ENCODE results near the gene ERMN.
"Not testable (repeated sequence)": the region's sequence is repeated elsewhere in the genome, so short reads cannot be mapped to it uniquely, and the experiment has no call there.

ERMN gene

GRCh38 chr2:157325786-157326185, at the start of gene ERMN:
Gene ERMN, minus strand, starts transcription at chr2:157325824. Its CDS starts 182 bp downstream, at chr2:157325642.
- DNase-seq: peak in 39 of 58 donors; percentile 3 to 92 (median 44)

DNA sequence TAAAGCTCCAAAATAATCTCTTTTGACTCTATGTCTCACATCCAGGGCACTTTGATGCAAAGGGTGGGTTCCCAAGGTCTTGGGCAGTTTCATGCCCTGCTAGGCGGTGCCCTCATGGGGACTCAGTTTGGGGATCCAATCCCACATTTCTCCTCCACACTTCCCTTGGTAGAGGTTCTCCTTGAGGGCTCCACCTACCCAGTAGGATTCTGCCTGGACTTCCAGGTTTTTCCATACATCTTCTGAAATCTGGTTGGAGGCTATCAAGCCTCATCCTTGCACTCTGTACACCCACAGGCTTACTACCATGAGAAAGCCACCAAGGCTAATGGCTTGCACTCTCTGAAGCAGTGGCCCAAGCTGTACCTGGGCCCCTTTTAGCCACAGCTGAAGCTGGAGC, 49.8 kb upstream of the ERMN start:
- DNase-seq: no peak

DNA sequence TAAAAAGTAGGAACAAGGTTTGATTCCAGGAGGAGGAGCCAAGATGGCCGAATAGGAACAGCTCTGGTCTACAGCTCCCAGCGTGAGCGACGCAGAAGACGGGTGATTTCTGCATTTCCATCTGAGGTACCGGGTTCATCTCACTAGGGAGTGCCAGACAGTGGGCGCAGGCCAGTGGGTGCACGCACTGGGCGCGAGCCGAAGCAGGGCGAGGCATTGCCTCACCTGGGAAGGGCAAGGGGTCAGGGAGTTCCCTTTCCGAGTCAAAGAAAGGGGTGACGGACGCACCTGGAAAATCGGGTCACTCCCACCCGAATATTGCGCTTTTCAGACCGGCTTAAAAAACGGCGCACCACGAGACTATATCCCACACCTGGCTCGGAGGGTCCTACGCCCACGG, 42.9 kb upstream of the ERMN start:
- not testable (repeated sequence) for DNase-seq

DNA sequence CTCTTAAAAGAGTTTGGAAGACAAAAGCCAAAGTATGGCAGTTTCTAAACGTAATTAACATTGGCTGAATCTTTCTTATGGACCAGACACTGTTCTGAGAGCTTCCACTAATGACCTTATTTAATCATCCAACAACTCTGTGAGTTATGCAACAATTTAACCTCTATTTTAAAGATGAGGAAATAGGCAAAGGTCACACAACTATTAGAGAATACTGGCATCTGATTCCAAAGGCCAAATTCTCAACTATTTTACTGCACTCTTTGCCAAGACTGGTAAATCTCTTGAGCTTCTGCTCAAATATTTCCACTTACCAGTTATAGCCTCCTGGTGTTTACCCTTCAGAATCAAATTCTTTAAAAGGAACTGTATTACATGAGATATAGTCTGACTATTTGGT, 42.1 kb upstream of the ERMN start:
- DNase-seq: no peak

DNA sequence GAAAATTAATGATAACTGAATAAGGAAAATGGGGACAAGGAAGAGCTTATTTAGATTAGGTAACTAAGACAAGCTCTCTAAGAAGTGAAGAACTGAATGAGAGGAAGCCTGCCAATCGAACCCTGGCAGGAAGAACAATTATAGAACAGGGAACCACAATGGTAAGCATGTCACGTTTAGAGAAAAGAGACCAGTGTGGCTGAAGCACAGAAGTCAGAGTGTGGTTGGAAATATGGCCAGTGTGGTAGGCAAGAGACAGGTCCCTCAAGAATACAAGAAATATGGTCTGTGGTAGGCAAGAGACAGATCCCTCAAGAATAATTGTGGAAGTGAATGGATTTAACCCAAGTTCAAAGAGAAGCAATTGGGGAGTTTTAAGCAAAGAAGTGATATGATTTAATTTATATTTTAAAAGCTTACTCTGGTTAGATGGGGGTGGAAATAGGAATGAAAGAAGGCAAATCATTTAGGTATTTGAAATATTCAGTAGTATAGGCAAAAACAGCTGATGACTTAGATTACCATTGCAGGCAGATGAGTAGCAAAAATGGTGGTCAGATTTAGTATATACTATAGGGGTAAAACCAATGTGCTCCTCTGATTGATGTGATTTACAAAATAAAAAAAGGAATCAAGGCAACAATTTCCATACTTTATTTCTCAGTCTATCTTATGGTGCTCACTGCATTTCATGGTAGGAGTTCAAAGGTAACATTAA, 38.8 kb upstream of the ERMN start:
- no peak for DNase-seq

DNA sequence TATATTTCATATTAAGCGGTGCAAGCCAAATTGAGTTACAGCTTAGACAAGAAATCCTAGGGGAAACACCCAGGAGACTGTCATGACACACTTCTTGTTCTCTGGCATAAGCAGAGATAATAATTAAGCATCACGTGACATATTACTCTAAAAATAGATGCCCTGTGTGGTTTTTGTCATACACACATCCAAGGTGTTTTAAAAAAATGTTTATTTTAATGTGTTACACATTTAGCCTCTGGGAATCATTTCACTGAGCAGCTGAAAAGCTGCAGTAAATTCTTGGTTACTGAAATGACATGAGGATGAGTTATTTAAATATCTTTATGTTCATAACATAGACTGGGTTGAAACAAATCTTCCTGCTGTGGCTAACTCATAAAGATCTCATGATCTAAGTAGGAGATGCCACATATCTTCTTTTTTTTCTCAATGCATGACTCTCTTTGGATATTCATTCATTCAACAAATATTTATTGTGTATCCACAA, 38.0 kb upstream of the ERMN start:
- DNase-seq: no peak

DNA sequence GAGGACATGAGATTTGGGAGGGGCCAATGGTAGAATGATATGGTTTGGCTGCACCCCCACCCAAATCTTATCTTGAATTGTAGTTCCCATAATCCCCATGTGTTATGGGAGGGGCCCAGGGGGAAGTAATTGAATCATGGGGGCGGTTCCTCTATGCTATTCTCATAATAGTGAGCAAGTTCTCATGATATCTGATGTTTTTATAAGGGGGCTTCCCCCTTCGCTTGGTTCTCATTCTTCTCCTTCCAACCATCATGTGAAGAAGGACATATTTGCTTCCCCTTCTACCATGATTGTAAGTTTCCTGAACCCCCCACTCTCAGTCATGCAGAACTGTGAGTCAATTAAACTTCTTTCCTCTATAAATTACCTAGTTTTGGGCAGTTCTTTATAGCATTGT, 37.0 kb upstream of the ERMN start:
- DNase-seq: no peak

DNA sequence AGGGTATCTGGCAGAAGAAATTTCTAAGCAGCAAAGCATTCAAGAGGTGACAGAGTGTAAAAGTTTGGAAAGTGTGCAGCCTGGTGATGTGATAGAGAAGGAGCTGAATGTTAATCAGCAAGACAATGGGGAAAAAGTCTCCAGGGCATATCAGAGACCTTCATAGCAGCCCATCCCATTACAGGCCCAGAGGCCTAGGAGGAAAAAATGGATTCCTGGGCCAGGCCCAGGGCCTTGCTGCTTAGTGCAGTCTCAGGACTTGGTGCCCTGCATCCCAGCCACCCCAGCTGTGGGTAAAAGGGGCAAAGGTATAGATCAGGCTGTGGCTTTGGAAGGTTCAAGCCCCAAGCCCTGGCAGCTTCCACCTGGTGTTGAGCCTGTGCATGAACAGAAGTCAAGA, 35.9 kb upstream of the ERMN start:
- no peak for DNase-seq

DNA sequence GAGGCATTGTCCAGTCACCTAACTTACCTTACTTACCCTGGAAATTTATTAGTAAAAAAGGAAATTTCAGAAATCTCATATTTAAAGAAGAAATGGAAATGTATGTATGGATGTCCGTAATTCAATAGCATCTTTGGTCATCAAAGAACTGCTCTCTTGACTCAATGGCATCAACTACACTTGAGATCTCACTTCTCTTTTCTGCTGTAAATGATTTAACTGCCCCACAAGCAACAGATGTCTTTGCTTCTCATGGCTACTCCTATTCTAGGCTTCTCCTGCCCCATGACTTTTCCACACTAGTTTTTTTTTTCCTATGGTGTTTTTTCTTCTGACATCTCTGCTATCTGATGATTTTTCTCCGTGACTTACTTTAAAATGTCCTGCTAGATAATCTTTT, 34.0 kb upstream of the ERMN start:
- no peak for DNase-seq

GRCh38 chr2:157355618-157356017, 30.0 kb upstream of the ERMN start:
- no peak for DNase-seq

DNA sequence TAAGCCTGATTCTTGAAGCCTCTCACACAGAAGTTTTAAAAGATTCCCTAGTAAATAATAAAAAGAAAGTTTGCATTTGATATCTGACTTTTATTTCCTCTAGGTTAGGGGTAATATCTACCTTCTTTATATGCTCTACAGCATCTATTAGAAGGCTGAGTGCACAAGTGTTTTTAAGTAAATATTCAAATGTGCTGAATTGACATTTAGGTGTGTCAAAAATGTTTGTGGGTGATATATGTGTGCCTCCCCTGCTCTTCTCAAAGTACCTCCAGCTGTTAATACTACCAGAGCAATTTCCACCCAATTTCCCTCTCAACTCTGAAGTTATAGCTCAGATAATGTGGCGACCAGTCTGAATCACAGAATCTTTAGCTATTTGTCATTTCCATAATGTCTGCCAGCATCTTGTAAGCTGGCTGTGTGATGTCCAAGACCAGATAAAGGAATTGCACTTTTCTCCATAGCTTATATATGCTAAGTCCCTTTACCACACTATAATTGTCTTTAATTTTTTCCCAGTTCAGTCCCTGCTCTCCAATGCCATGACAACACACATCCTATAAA, 24.4 kb upstream of the ERMN start:
- no peak for DNase-seq

DNA sequence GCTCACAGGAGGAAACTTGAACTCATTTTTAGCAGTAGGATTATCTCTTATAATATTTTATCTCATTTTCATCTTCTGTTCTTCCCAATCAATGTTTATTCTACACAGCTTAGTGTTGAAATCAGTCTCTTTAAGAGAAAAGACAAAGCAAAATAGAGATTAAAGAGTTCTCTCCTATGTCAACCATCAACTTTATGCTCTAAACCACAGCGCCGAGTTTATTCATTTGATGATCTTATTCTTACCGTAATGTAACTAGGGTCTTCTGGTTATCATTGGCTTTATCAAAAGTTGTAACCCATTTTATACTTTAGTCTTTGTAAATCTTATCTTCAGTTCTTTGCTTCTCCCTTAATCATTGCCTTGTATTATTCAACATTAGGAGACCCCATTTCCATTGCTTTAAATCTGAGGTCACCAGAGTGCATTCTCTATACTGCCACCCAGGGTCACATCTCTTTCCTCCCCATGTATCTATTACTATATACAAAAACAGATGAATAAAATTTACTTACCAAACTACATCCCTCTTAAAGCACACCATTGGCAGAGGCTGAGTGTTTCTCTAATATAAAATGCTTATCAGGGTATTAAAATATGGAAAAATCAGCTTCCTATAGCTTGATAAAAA, 22.8 kb upstream of the ERMN start:
- no peak for DNase-seq

DNA sequence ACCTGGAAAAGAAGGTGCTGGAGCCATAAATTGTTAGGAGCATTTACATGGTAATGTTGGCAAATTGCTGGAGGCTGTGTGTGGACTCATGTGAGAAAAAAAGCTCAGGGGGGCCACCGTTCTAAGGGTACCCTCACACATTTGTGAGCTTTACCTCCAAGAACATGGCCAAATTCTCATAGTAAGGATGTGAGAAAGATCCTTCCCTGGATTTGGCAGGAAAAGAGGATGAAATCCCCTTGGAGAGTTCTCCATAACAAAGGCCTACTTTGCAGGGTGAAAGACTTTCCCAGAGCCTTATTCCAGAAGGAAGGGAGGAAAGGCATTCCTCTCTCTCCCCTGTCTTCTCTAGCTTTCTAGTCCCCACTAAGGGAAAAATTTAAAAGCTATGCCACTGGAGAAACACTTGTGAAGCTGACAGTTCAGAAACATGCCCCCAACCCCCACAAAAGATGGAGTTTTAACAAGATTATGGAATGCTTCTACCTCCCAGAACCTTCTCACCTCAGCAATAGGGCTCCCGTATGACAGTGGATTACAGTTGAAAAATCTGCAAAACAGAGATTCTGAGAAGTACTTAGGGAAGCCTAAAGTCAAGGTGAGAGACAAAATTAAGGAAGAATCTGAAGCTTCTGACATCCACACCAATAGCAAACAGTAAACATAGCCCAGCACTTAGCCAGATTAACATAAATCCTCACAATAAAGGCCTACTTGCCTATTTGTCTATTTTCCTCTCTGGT, 20.2 kb upstream of the ERMN start:
- no peak for DNase-seq

- DNase-seq: not testable (repeated sequence)
Observed at GRCh38 chr2:157341381-157341780, 15.8 kb upstream of the ERMN start.

GRCh38 chr2:157339965-157340655, 14.5 kb upstream of the ERMN start:
- no peak for DNase-seq

- no peak for DNase-seq
Observed at GRCh38 chr2:157337978-157338377, 12.4 kb upstream of the ERMN start.

DNA sequence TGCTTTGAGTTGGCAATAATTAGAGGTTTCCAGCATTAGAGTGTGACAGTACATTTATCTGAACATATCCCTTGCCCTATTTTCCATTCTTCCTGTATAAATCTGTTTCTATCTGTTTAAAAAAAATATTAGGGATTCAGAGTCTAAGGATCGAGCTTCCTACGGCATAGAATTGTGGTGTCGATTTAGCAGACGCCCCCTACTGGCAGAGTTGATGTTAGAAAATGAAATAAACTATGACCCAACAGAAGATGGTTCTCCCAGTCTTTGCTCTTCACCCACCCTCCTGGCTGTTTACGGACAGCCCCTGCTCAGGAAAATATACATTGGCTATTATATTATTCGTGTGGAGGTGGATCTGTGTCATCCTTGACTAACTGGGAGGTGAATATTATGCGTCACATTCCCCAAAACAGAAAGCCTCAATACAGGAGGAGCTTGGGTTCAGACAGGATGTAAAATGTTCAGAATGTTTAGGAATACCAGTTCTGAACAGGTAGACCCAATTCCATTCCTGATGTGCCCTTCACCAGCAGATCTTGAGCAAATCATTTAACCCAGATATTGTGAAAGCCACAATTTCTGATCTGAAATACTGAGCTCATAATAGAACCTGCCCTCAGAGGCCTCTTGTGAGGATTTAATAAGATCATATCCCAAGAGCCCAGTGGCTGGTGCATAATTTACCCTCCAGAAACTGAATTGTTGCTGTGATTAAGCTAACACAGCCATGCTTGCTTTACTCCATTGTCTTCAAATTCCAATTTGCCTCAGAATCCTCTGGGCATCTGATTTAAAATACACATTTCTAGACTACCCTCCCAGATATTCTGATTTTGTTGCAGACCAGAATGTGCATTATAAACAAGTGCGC, 10.8 kb upstream of the ERMN start:
- peak in 8 of 58 donors; percentile 3 to 31 (median 16) for DNase-seq

- no peak for DNase-seq
Observed at GRCh38 chr2:157334797-157335196, 9.2 kb upstream of the ERMN start.

DNA sequence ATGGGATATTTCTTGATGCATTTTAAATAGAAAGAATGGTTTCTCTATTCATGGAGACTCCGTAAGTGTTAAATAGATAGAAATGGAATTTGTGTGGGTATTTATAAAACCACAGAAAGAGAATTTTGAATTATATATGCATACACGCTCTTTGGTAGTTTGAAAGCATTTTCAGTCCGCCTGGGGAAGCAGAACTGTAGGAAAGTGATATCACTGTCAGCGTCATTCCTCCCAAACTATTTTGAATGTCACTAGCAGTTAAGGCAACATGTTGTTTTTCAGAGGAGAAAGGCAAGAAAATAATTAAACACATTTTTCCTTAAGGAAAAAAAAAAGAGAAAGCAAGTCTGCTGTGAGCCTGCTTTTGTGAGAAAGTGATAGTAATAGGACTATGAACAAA, 8.7 kb upstream of the ERMN start:
- peak in 1 of 58 donors; percentile 13 for DNase-seq
